A549 treated with GW870086 at 1 μM for 4 hours (cell line): Measurements from ENCODE around the gene GOLGA8Q. TPM values are rescaled to one million over a fixed set of nuclear protein-coding genes. Genes with fewer than 3 reads are reported as not detected.

Experiments
- total RNA-seq: library from RNA; stranded (reverse); fragments of 200-300 nt; extraction: Qiagen RNA extraction; gene quantifications from 5 replicates; pipeline ENCODE4 v1.2.3, GENCODE V29; 2022; ENCODE audit warnings: low read depth

The GOLGA8Q gene, protein sequence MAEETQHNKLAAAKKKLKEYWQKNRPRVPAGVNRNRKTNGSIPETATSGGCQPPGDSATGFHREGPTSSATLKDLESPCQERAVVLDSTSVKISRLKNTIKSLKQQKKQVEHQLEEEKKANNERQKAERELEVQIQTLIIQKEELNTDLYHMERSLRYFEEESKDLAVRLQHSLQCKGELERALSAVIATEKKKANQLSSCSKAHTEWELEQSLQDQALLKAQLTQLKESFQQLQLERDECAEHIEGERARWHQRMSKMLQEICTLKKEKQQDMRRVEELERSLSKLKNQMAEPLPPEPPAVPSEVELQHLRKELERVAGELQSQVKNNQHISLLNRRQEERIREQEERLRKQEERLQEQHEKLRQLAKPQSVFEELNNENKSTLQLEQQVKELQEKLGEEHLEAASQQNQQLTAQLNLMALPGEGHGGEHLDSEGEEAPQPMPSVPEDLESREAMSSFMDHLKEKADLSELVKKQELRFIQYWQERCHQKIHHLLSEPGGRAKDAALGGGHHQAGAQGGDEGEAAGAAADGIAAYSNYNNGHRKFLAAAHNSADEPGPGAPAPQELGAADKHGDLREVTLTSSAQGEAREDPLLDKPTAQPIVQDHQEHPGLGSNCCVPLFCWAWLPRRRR
- not detected in 5 replicates for total RNA-seq

DNA sequence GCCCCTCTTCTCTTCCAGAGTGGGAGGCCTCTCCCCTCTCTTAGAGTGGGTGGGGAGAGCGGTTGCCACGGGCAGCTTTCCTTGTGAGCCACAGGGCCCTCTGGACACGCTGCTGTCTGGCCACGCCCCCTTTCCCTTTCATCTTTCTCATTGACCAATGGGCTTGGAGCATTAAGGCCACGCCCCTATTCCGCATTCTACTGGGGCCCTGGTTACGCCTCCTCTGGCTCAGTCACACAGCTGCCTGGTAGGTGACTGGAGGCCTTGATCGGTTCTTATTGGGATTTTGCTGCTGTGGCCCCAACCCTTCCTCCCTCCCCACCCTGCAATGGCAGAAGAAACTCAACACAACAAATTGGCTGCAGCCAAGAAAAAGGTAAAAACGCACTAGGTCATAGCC lies at the start of gene GOLGA8Q:
GOLGA8Q (plus strand) TSS at position 301 of the 400 bp plus-strand sequence; CDS start at position 329, 28 bp downstream.

DNA sequence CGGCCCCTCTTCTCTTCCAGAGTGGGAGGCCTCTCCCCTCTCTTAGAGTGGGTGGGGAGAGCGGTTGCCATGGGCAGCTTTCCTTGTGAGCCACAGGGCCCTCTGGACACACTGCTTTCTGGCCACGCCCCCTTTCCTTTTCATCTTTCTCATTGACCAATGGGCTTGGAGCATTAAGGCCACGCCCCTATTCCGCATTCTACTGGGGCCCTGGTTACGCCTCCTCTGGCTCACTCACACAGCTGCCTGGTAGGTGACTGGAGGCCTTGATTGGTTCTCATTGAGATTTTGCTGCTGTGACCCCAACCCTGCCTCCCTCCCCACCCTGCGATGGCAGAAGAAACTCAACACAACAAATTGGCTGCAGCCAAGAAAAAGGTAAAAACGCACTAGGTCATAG lies 51.9 kb downstream of the GOLGA8Q start, which contains the start of gene GOLGA8H:
GOLGA8H (plus strand) TSS at position 233 of the 400 bp plus-strand sequence; CDS start at position 331, 98 bp downstream.

Other genes with a start within 250 kb of the GOLGA8Q start
- gene CHRFAM7A, start 158.5 kb upstream of the GOLGA8Q start, total RNA-seq: 5.4 to 7.9 TPM (median 7.6 TPM) in 5 replicates
- 0.15 to 0.30 TPM (median 0.17 TPM) in 5 replicates for gene GOLGA8R, start 137.8 kb upstream of the GOLGA8Q start, total RNA-seq
- 1.6 to 3.1 TPM (median 2.7 TPM) in 5 replicates for gene GOLGA8H, start 52.0 kb downstream of the GOLGA8Q start, total RNA-seq